Mucosa of descending colon (tissue), 3 donors: Measurements from ENCODE around the gene RGS7. TPM values are rescaled to one million over a fixed set of nuclear protein-coding genes. Genes with fewer than 3 reads are reported as not detected.

Experiments used
- ATAC-seq: fragments of 200-7000 bp; cut with Tn5 transposase; one replicate; pipeline ENCODE4 v1.9.1; 2020; ENCODE audit warnings: mild to moderate bottlenecking, moderate library complexity
- DNase-seq, 3 donors: peaks; one replicate each; pipeline ENCODE4 v3.0.0-alpha.2; 2020
- H3K36me3 ChIP-seq: fragments of 200-600 bp; one replicate; pipeline ENCODE4 v1.8.0; 2021; ENCODE audit warnings: low read depth, mild to moderate bottlenecking
- H3K4me1 ChIP-seq: fragments of 200-600 bp; one replicate; pipeline ENCODE4 v1.8.0; 2021; ENCODE audit warnings: low read depth, mild to moderate bottlenecking
- H3K4me3 ChIP-seq: fragments of 200-600 bp; one replicate; pipeline ENCODE4 v1.8.0; 2021; ENCODE audit warnings: mild to moderate bottlenecking
- H3K9me3 ChIP-seq: fragments of 200-600 bp; one replicate; pipeline ENCODE4 v1.8.0; 2021; ENCODE audit warnings: mild to moderate bottlenecking
- intact Hi-C, 2 donors: fragments of 100-400 bp; cut with DNase I in 1 of 2; cut with micrococcal nuclease in 1 of 2; formaldehyde crosslinking; loops; one replicate each; pipeline versions ENCODE4 v1.11.0 to v1.11.1; 2022; cut with DNase I, micrococcal nuclease
- total RNA-seq, 3 donors: library from RNA; stranded (reverse); fragmentation: NEBNext Ultra II Directional in 2 of 3; extraction: Animal tissue kit (Norgen Biotek cat#: 25700) in 2 of 3; gene quantifications; one replicate each; pipeline versions ENCODE4 v1.2.1 to v1.2.4, GENCODE V29; 2021 to 2023
- TF ChIP-seq, protein P1 (sequence below): fragments of 200-600 bp; IDR thresholded peaks from one replicate; pipeline ENCODE4 v1.8.0; 2022; ENCODE audit warnings: antibody characterized with exemption, mild to moderate bottlenecking
- donor health status: DM: no; HTN: no; CAD: no; lungs with moderate emphysema.
- donor health status: DM: no; HTN: no; CAD: no.
- donor health status: DM: no; HTN: yes; CAD: no.

The RGS7 gene
- total RNA-seq, 3 donors from 2014 or later, result 0.51 TPM; not detected in 2

DNA sequence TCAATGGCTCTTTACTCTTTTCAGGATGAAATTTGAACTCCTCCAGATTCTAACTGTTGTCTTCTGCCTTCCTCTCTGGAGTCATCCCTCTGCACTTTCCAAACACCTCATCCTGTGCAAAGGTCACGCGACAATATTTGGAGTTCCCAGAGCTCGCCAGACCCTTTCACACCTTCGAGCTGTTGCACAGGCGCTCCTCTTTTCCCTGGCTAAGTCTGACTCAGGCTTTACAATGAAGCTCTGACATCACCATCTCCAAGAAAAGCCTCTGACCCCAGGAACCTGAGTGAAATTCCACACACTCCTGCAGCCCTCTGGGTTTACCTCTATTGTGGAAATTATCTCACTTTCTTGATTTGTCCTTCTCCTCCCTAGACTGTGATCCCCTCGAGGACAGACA, 270.3 kb downstream of the RGS7 start:
- DNase-seq, result no peak
- ATAC-seq, result no peak
- intact Hi-C loops, result no loop called here
- no peaks in the 10 kb centered on the region for H3K9me3 ChIP-seq
- no peaks in the 10 kb centered on the region for H3K4me1 ChIP-seq
- H3K4me3 ChIP-seq, result no peak overlapping the region
- TF ChIP-seq, protein P1, sequence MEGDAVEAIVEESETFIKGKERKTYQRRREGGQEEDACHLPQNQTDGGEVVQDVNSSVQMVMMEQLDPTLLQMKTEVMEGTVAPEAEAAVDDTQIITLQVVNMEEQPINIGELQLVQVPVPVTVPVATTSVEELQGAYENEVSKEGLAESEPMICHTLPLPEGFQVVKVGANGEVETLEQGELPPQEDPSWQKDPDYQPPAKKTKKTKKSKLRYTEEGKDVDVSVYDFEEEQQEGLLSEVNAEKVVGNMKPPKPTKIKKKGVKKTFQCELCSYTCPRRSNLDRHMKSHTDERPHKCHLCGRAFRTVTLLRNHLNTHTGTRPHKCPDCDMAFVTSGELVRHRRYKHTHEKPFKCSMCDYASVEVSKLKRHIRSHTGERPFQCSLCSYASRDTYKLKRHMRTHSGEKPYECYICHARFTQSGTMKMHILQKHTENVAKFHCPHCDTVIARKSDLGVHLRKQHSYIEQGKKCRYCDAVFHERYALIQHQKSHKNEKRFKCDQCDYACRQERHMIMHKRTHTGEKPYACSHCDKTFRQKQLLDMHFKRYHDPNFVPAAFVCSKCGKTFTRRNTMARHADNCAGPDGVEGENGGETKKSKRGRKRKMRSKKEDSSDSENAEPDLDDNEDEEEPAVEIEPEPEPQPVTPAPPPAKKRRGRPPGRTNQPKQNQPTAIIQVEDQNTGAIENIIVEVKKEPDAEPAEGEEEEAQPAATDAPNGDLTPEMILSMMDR, result no peak
- H3K36me3 ChIP-seq, result no peaks in the 10 kb centered on the region

DNA sequence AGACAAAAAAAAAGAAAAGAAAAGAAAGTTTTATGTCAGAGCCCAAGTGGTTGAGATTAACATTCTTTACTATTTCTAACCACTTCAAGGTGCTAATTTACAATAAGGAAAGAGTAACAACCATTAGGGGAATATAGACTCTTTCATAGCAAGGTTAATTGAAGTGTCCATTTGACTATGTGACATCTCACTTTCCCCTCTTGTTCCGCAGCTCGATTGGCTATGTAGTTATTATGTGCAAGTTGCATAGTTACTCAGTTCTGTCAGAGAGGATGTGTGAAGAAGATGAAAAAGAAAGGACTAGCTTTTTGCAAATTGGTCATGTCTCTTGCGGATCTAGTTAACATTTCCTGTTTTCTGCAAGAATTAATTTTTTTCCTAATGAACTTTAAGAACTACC, 273.7 kb downstream of the RGS7 start:
- Histone ChIP-seq H3K4me1 (no peaks in the 10 kb centered on the region), H3K4me3 (no peak overlapping the region), H3K9me3 (no peaks in the 10 kb centered on the region), H3K36me3 (no peaks in the 10 kb centered on the region)
- TF ChIP-seq, protein P1, result no peak
- intact Hi-C loops, result no loop called here
- DNase-seq (no peak), ATAC-seq (no peak)

DNA sequence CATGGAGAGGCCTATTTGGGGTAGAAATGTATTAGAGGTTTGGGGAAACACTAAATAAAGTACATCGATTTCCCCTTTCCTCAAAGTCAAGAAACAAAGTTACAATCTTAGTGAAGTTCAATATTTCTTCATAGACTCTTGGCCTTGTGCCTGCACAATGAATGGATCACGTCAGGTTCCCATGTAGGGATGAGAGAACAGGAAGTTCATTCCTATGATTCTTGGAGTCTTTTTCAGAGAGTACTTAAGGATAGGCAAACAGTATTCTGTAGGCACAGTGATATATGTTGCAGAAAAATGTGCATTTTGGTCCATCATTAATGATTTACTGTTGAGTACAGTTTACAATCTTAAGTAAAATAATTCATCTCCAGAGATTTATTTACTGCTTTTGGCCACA, 275.5 kb downstream of the RGS7 start:
- DNase-seq (no peak), ATAC-seq (no peak)
- intact Hi-C loops, result no loop called here
- Histone ChIP-seq H3K36me3 (no peaks in the 10 kb centered on the region), H3K4me3 (no peak overlapping the region), H3K9me3 (no peaks in the 10 kb centered on the region), H3K4me1 (no peaks in the 10 kb centered on the region)
- TF ChIP-seq, protein P1, result no peak

DNA sequence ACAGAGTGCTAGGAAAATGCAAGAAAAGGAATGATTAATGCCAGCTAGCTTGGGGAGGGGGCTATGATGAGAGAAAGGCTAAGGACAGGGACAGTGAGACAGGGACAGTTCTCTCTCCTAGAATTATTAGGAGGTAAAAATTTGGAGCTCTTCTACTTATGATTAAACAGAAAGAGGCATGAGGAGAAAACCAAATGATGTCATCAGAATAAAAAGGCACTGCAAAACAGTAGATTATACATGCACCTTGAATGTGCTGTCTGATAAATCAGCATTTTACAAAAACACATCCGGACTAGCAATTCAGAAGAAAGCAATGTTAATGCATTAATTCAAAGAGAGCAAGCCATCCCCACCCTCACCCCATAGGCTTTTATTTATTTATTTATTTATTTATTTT, 277.5 kb downstream of the RGS7 start:
- intact Hi-C loops, result no loop called here
- Histone ChIP-seq H3K4me3 (no peak overlapping the region), H3K4me1 (no peaks in the 10 kb centered on the region), H3K36me3 (no peaks in the 10 kb centered on the region), H3K9me3 (no peaks in the 10 kb centered on the region)
- no peak for DNase-seq
- no peak for ATAC-seq
- TF ChIP-seq, protein P1, result no peak

DNA sequence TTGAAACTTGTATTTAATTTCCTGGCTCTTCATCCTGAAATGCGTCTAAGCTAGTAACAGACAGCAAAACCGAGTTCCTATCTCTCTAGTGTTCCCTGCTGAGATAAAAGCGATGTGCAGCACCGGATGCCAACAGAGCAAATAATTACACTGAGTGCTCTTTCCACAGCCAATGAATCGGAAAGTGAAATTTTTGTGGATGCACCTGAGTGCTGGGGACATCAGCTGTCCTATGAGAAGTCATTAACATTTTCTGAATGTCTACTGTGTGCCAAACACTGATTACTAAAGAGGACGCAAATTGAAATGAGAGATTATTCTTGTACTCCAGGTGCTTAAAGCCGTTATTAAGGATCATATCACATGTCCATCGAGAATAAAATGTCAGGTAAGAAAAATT, 278.0 kb downstream of the RGS7 start:
- H3K9me3 ChIP-seq, result no peaks in the 10 kb centered on the region
- no peak overlapping the region for H3K4me3 ChIP-seq
- H3K4me1 ChIP-seq, result no peaks in the 10 kb centered on the region
- no peaks in the 10 kb centered on the region for H3K36me3 ChIP-seq
- ATAC-seq, result no peak
- TF ChIP-seq, protein P1, result no peak
- intact Hi-C loops, result no loop called here
- no peak for DNase-seq

DNA sequence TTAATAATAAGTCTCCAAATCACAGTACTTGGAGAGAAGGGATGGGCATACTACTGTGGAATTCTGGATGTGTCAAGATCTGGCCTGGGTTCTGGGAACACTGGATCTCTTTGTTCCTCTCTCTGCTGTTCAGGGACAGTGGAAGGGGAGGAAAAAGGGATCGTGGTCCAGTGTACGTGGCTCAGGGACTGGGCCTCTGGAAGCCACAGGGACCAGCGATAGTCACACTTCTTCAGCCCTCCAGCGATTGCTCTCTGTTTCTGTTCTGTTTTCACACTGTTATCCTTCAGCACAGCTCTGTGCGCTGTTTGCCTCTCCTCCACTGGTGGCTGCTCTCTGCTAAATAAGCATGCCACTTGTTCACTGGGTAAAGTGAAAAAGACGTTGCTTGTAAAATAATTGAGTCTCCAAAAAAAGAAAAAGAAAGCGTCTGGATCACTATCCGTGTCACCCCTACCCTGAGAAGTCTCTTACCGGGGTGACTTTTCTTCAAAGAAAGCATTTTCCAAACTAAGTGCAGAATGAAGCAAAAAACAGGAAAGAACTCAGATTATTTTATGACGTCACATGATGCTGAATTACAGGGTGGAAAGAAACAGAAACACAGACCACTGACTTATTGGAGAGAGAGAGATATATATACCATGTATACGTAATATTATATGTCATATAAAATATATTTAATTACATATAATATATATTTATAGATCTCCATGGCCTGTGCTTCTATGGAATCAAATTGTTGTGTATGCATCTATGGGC, 279.4 kb downstream of the RGS7 start:
- TF ChIP-seq, protein P1, result no peak
- no peak for DNase-seq

More for the DNA sequence above, 279.4 kb downstream of the RGS7 start:
- no peaks in the 10 kb centered on the region for H3K9me3 ChIP-seq
- no peak for ATAC-seq
- intact Hi-C loops, result no loop called here
- no peaks in the 10 kb centered on the region for H3K4me1 ChIP-seq
- no peaks in the 10 kb centered on the region for H3K36me3 ChIP-seq
- H3K4me3 ChIP-seq, result no peak overlapping the region
